CD14-positive monocyte (primary cell): ENCODE measurements around the gene PREX1. TPM values are rescaled to one million over a fixed set of nuclear protein-coding genes. Genes with fewer than 3 reads are reported as not detected.

ENCODE experiments used
- DNase-seq, 3 donors: peaks; one replicate each; pipeline ENCODE4 v3.0.0-alpha.2; 2011 to 2022
- H2AFZ ChIP-seq: 2 replicates; pipeline ENCODE4 v1.6.0; 2012; ENCODE audit warnings: mild to moderate bottlenecking, low read depth, low read length, inconsistent platforms; ENCODE audit not compliant: insufficient read depth, poor library complexity, severe bottlenecking
- H3K27ac ChIP-seq, 2 donors: 1 replicate in 1 of 2; 2 replicates in 1 of 2; pipeline ENCODE4 v1.5.1; 2012 to 2013; ENCODE audit warnings: low read length in 2 of 2, control low read depth in 1 of 2, inconsistent platforms in 1 of 2, low read depth in 1 of 2, mild to moderate bottlenecking in 1 of 2
- H3K27me3 ChIP-seq, 2 donors: one replicate each; pipeline versions ENCODE4 v1.6.0 to v1.6.1; 2011 to 2013; ENCODE audit warnings: low read length in 2 of 2; ENCODE audit not compliant: control insufficient read depth in 2 of 2, insufficient read depth in 2 of 2
- H3K36me3 ChIP-seq, 2 donors: replicated peaks in 1 of 2; 1 replicate in 1 of 2; 2 replicates in 1 of 2; pipeline versions ENCODE4 v1.5.1 to v1.6.1; 2012 to 2013; ENCODE audit warnings: low read length in 2 of 2, control low read depth in 1 of 2, inconsistent platforms in 1 of 2, mild to moderate bottlenecking in 1 of 2; ENCODE audit not compliant: insufficient read depth in 2 of 2, control insufficient read depth in 1 of 2
- H3K4me1 ChIP-seq, 2 donors: 1 replicate in 1 of 2; 2 replicates in 1 of 2; pipeline versions ENCODE4 v1.5.1 to v1.6.1; 2012 to 2013; ENCODE audit warnings: low read length in 2 of 2, control low read depth in 1 of 2, inconsistent platforms in 1 of 2, mild to moderate bottlenecking in 1 of 2, moderate library complexity in 1 of 2; ENCODE audit not compliant: insufficient read depth in 2 of 2, control insufficient read depth in 1 of 2
- H3K4me2 ChIP-seq: replicated peaks from 2 replicates; pipeline ENCODE3; 2012; ENCODE audit warnings: low read length, moderate library complexity, mild to moderate bottlenecking; ENCODE audit not compliant: poor library complexity, severe bottlenecking; ENCODE audit errors: extremely low read depth
- H3K4me3 ChIP-seq, 3 experiments: fragments of 200-600 bp in 1 of 3; sonication (generic) in 1 of 3; replicated peaks in 1 of 3; 1 replicate in 2 of 3; 2 replicates in 1 of 3; pipeline ENCODE4 v1.5.1; 2011 to 2013; ENCODE audit warnings: low read length in 3 of 3, mild to moderate bottlenecking in 3 of 3, control low read depth in 2 of 3, low read depth in 2 of 3, inconsistent platforms in 1 of 3, moderate library complexity in 1 of 3
- H3K79me2 ChIP-seq: 2 replicates; pipeline ENCODE4 v1.6.0; 2012; ENCODE audit warnings: mild to moderate bottlenecking, control low read depth, inconsistent platforms, low read length, moderate library complexity; ENCODE audit not compliant: insufficient read depth
- H3K9ac ChIP-seq: 2 replicates; pipeline ENCODE4 v1.6.0; 2017; ENCODE audit warnings: low read length, mild to moderate bottlenecking; ENCODE audit not compliant: insufficient read depth, poor library complexity, severe bottlenecking
- H3K9me3 ChIP-seq, 2 donors: replicated peaks in 1 of 2; 1 replicate in 1 of 2; 2 replicates in 1 of 2; pipeline versions ENCODE4 v1.5.1 to v1.6.1; 2012 to 2013; ENCODE audit warnings: low read length in 2 of 2, control low read depth in 1 of 2; ENCODE audit not compliant: control insufficient read depth in 1 of 2, insufficient read depth in 1 of 2
- H4K20me1 ChIP-seq: 2 replicates; pipeline ENCODE4 v1.6.0; 2012; ENCODE audit warnings: mild to moderate bottlenecking, low read length, control low read depth, moderate library complexity; ENCODE audit not compliant: insufficient read depth
- H3K27ac Mint-ChIP-seq, 7 donors: one replicate each; pipeline ENCODE4 v1.8.0; 2020; ENCODE audit warnings: mild to moderate bottlenecking in 7 of 7, mixed read lengths in 7 of 7, moderate library complexity in 6 of 7, inconsistent platforms in 2 of 7
- H3K27me3 Mint-ChIP-seq, 3 donors: one replicate each; pipeline ENCODE4 v1.8.0; 2021 to 2022; ENCODE audit warnings: low read depth in 3 of 3, mild to moderate bottlenecking in 3 of 3, mixed read lengths in 3 of 3, moderate library complexity in 3 of 3, inconsistent platforms in 1 of 3
- H3K36me3 Mint-ChIP-seq, 2 donors: one replicate each; pipeline ENCODE4 v1.8.0; 2020; ENCODE audit warnings: mixed read lengths in 2 of 2, inconsistent platforms in 1 of 2, mild to moderate bottlenecking in 1 of 2
- H3K4me1 Mint-ChIP-seq: one replicate; pipeline ENCODE4 v1.8.0; 2020; ENCODE audit warnings: mild to moderate bottlenecking, mixed read lengths
- H3K4me3 Mint-ChIP-seq, 2 donors: one replicate each; pipeline ENCODE4 v1.8.0; 2020; ENCODE audit warnings: mild to moderate bottlenecking in 2 of 2, mixed read lengths in 2 of 2, moderate library complexity in 1 of 2
- H3K9me3 Mint-ChIP-seq, 7 donors: one replicate each; pipeline ENCODE4 v1.8.0; 2020 to 2022; ENCODE audit warnings: mixed read lengths in 7 of 7, mild to moderate bottlenecking in 6 of 7, moderate library complexity in 6 of 7, inconsistent platforms in 2 of 7
- CTCF ChIP-seq: fragments of 200-600 bp; IDR thresholded peaks from one replicate; pipeline ENCODE4 v1.8.0; 2022; ENCODE audit warnings: antibody characterized with exemption, mild to moderate bottlenecking
- WGBS: methylation state at CpG from one replicate; pipeline ENCODE4 v1.1.5; 2013; ENCODE audit warnings: missing lambda C conversion rate; ENCODE audit not compliant: insufficient coverage; 5-methylcytosine and 5-hydroxymethylcytosine counted together
- intact Hi-C, 2 donors: fragments of 100-400 bp; cut with micrococcal nuclease; formaldehyde crosslinking; loops; one replicate each; pipeline versions ENCODE4 v1.15.0 to v1.15.1; 2023
- polyA plus RNA-seq, 3 donors: library from polyadenylated mRNA; depleted of rRNA in 1 of 3; unstranded in 2 of 3; stranded (reverse) in 1 of 3; fragments of 300-500 nt in 2 of 3; fragments of >200 nt in 1 of 3; fragmentation: Illumina TruSeq in 2 of 3; gene quantifications; 1 replicate in 2 of 3; 2 replicates in 1 of 3; pipeline ENCODE4 v1.2.3, GENCODE V29; 2012 to 2021

PREX1 gene
- polyA plus RNA-seq, 3 donors = 24.3 to 114 (median 27.5) TPM

GRCh38 chr20:48648482-48649051 is 179.2 kb downstream of the PREX1 start:
- Mint-ChIP-seq H3K4me3 (no peak overlapping the region), H3K27me3 (peaks cover 0 to 2% (median 0%) of the 10 kb centered on the region in 3 donors), H3K9me3 (no peaks in the 10 kb centered on the region), H3K36me3 (peaks cover 99 to 100% of the 10 kb centered on the region in 2 donors), H3K27ac (peak overlapping the region in 1 of 7 donors; percentile 21), H3K4me1 (no peaks in the 10 kb centered on the region)
- no peak for DNase-seq
- peaks cover 98 to 100% of the 10 kb centered on the region in 2 donors for H3K36me3 ChIP-seq
- intact Hi-C loops = loop anchor here in 1 of 2 donors (10.0 kb wide), 1 partner anchor 436 kb away; no protein-coding TSS in a partner anchor
- no peak for TF ChIP-seq CTCF
- no peak overlapping the region for H3K27ac ChIP-seq
- H3K9me3 ChIP-seq = no peaks in the 10 kb centered on the region
- H3K27me3 ChIP-seq = no peaks in the 10 kb centered on the region
- peaks cover 100% of the 10 kb centered on the region for H4K20me1 ChIP-seq
- no peak overlapping the region for H3K4me3 ChIP-seq
- no peaks in the 10 kb centered on the region for H3K79me2 ChIP-seq
- no peak overlapping the region for H3K4me2 ChIP-seq
- H3K4me1 ChIP-seq = no peaks in the 10 kb centered on the region
- H2AFZ ChIP-seq = no peak overlapping the region
- H3K9ac ChIP-seq = no peak overlapping the region
- 78% methylated on average over 4 of the region's 9 CpGs for WGBS

GRCh38 chr20:48647858-48648257 is 179.9 kb downstream of the PREX1 start:
- no peaks in the 10 kb centered on the region for H3K9me3 Mint-ChIP-seq
- H3K27ac Mint-ChIP-seq = peak overlapping the region in 1 of 7 donors; percentile 12
- Histone ChIP-seq H3K4me1 (no peaks in the 10 kb centered on the region), H3K79me2 (no peaks in the 10 kb centered on the region), H3K4me3 (no peak overlapping the region), H3K36me3 (peaks cover 97 to 100% of the 10 kb centered on the region in 2 donors), H3K27ac (no peak overlapping the region), H3K9me3 (no peaks in the 10 kb centered on the region), H3K27me3 (no peaks in the 10 kb centered on the region), H2AFZ (no peak overlapping the region), H3K4me2 (no peak overlapping the region), H4K20me1 (peaks cover 100% of the 10 kb centered on the region), H3K9ac (no peak overlapping the region)
- H3K4me1 Mint-ChIP-seq = no peaks in the 10 kb centered on the region
- H3K36me3 Mint-ChIP-seq = peaks cover 98 to 99% of the 10 kb centered on the region in 2 donors
- WGBS = 100% methylated on average over 1 of the region's 5 CpGs
- no peak for TF ChIP-seq CTCF
- intact Hi-C loops = loop anchor here in 1 of 2 donors (10.0 kb wide), 1 partner anchor 437 kb away; no protein-coding TSS in a partner anchor
- no peak for DNase-seq
- H3K4me3 Mint-ChIP-seq = no peak overlapping the region
- peaks cover 0 to 2% (median 0%) of the 10 kb centered on the region in 3 donors for H3K27me3 Mint-ChIP-seq
